Stimulated activated CD8-positive, alpha-beta memory T cell treated with anti-CD3 and anti-CD28 coated beads, Interleukin-7, amount 100 ng/mL, for 24 hours (primary cell): ENCODE results near the gene TBC1D3I.
"Not testable (repeated sequence)": the region's sequence is repeated elsewhere in the genome, so short reads cannot be mapped to it uniquely, and the experiment has no call there.

ENCODE experiments used
- DNase-seq: peaks from one replicate; pipeline ENCODE4 v3.0.0-alpha.2; 2020; ENCODE audit warnings: low read depth

Gene TBC1D3I

GRCh38 chr17:36206486-36206821, 57.9 kb downstream of the TBC1D3I start:
- not testable (repeated sequence) for DNase-seq

GRCh38 chr17:36205637-36206485, 58.5 kb downstream of the TBC1D3I start:
- DNase-seq = no peak

GRCh38 chr17:36204724-36205500, 59.5 kb downstream of the TBC1D3I start:
- no peak for DNase-seq
